Measurements from ENCODE around the gene PIK3R2.

PIK3R2 gene

GRCh38 chr19:18191640-18192062, 38.7 kb downstream of the PIK3R2 start:
- no peak for TF ChIP-seq GATA2 (IDR thresholded peaks at IDR 0.05; ENCODE audit: low read depth, low read length)
- TF ChIP-seq GATA3 (IDR thresholded peaks at IDR 0.05; ENCODE audit: low read depth, low read length): no peak

- TF ChIP-seq GATA3 (IDR thresholded peaks at IDR 0.05; ENCODE audit: low read depth, low read length): no peak
- no peak for TF ChIP-seq GATA2 (IDR thresholded peaks at IDR 0.05; ENCODE audit: low read depth, low read length)
Observed at GRCh38 chr19:18192673-18193387, 39.9 kb downstream of the PIK3R2 start, which contains the start of gene MPV17L2. MPV17L2 (plus strand) TSS chr19:18193218; CDS start chr19:18193282, 64 bp downstream.

GRCh38 chr19:18193388-18194180, 40.6 kb downstream of the PIK3R2 start:
- TF ChIP-seq GATA2 (IDR thresholded peaks at IDR 0.05; ENCODE audit: low read depth, low read length) (no peak), GATA3 (IDR thresholded peaks at IDR 0.05; ENCODE audit: low read depth, low read length) (no peak)

- no peak for TF ChIP-seq GATA2 (IDR thresholded peaks at IDR 0.05; ENCODE audit: low read depth, low read length)
- no peak for TF ChIP-seq GATA3 (IDR thresholded peaks at IDR 0.05; ENCODE audit: low read depth, low read length)
Observed at GRCh38 chr19:18194181-18194530, 41.2 kb downstream of the PIK3R2 start.

- TF ChIP-seq GATA3 (IDR thresholded peaks at IDR 0.05; ENCODE audit: low read depth, low read length): no peak
- TF ChIP-seq GATA2 (IDR thresholded peaks at IDR 0.05; ENCODE audit: low read depth, low read length): no peak
Observed at GRCh38 chr19:18194554-18195238, 41.7 kb downstream of the PIK3R2 start.

GRCh38 chr19:18196511-18196845, 43.5 kb downstream of the PIK3R2 start:
- TF ChIP-seq GATA2 (IDR thresholded peaks at IDR 0.05; ENCODE audit: low read depth, low read length): no peak
- no peak for TF ChIP-seq GATA3 (IDR thresholded peaks at IDR 0.05; ENCODE audit: low read depth, low read length)

- TF ChIP-seq GATA3 (IDR thresholded peaks at IDR 0.05; ENCODE audit: low read depth, low read length): no peak
- TF ChIP-seq GATA2 (IDR thresholded peaks at IDR 0.05; ENCODE audit: low read depth, low read length): no peak
Observed at GRCh38 chr19:18197306-18197705, 44.3 kb downstream of the PIK3R2 start.

GRCh38 chr19:18197941-18198340, 45.0 kb downstream of the PIK3R2 start:
- TF ChIP-seq GATA3 (IDR thresholded peaks at IDR 0.05; ENCODE audit: low read depth, low read length): no peak
- no peak for TF ChIP-seq GATA2 (IDR thresholded peaks at IDR 0.05; ENCODE audit: low read depth, low read length)

- TF ChIP-seq GATA2 (IDR thresholded peaks at IDR 0.05; ENCODE audit: low read depth, low read length) (no peak), GATA3 (IDR thresholded peaks at IDR 0.05; ENCODE audit: low read depth, low read length) (no peak)
Observed at GRCh38 chr19:18198374-18198773, 45.4 kb downstream of the PIK3R2 start.

- no peak for TF ChIP-seq GATA2 (IDR thresholded peaks at IDR 0.05; ENCODE audit: low read depth, low read length)
- no peak for TF ChIP-seq GATA3 (IDR thresholded peaks at IDR 0.05; ENCODE audit: low read depth, low read length)
Observed at GRCh38 chr19:18202397-18202777, 49.4 kb downstream of the PIK3R2 start.

GRCh38 chr19:18202778-18203407, 49.9 kb downstream of the PIK3R2 start:
- no peak for TF ChIP-seq GATA2 (IDR thresholded peaks at IDR 0.05; ENCODE audit: low read depth, low read length)

GRCh38 chr19:18203408-18203862, 50.5 kb downstream of the PIK3R2 start:
- TF ChIP-seq GATA3 (IDR thresholded peaks at IDR 0.05; ENCODE audit: low read depth, low read length) (no peak), GATA2 (IDR thresholded peaks at IDR 0.05; ENCODE audit: low read depth, low read length) (no peak)

- no peak for TF ChIP-seq GATA2 (IDR thresholded peaks at IDR 0.05; ENCODE audit: low read depth, low read length)
- no peak for TF ChIP-seq GATA3 (IDR thresholded peaks at IDR 0.05; ENCODE audit: low read depth, low read length)
Observed at GRCh38 chr19:18203863-18204393, 51.0 kb downstream of the PIK3R2 start, which contains the start of gene RAB3A. RAB3A (minus strand) TSS chr19:18204042; CDS start chr19:18202740, 1,302 bp downstream.
